Measurements from ENCODE around the gene DACH1. TPM values are rescaled to one million over a fixed set of nuclear protein-coding genes. Genes with fewer than 3 reads are reported as not detected.

The DACH1 gene
- total and polyA plus RNA-seq, 12 donors = 3.6 to 20.0 (median 8.8) TPM

GRCh38 chr13:71876648-71877255 lies 9.7 kb upstream of the DACH1 start:
- intact Hi-C loops (cut with DNase I) = no loop called here
- Histone ChIP-seq H3K4me1 (replicated peaks in 1 of 2) (peaks cover 0 to 5% of the 10 kb centered on the region in 2 donors), H3K27me3 (no peaks in the 10 kb centered on the region), H3K4me3 (no peak overlapping the region), H3K36me3 (replicated peaks in 1 of 2) (no peaks in the 10 kb centered on the region), H3K27ac (no peak overlapping the region), H3K9me3 (replicated peaks in 1 of 3) (no peaks in the 10 kb centered on the region)
- DNase-seq = no peak
- no peak for TF ChIP-seq CTCF (IDR thresholded peaks at IDR 0.05)
- no peak for TF ChIP-seq POLR2A (IDR thresholded peaks at IDR 0.05)
- 71 to 75% (median 73%) methylated on average over 2 of the region's 2 CpGs for whole genome bisulfite sequencing, 4 donors

GRCh38 chr13:71875823-71876222 lies 8.8 kb upstream of the DACH1 start:
- Histone ChIP-seq H3K27ac (no peak overlapping the region), H3K27me3 (no peaks in the 10 kb centered on the region), H3K36me3 (replicated peaks in 1 of 2) (no peaks in the 10 kb centered on the region), H3K4me1 (replicated peaks in 1 of 2) (peaks cover 0 to 5% of the 10 kb centered on the region in 2 donors), H3K9me3 (replicated peaks in 1 of 3) (no peaks in the 10 kb centered on the region), H3K4me3 (no peak overlapping the region)
- DNase-seq = no peak
- intact Hi-C loops (cut with DNase I) = no loop called here
- 85 to 90% (median 88%) methylated on average over 5 of the region's 5 CpGs for WGBS, 4 donors
- TF ChIP-seq CTCF (IDR thresholded peaks at IDR 0.05) (no peak), POLR2A (IDR thresholded peaks at IDR 0.05) (no peak)

GRCh38 chr13:71874458-71874857 lies 7.5 kb upstream of the DACH1 start:
- Histone ChIP-seq H3K4me3 (no peak overlapping the region), H3K4me1 (replicated peaks in 1 of 2) (peaks cover 0 to 5% of the 10 kb centered on the region in 2 donors), H3K27me3 (no peaks in the 10 kb centered on the region), H3K9me3 (replicated peaks in 1 of 3) (no peaks in the 10 kb centered on the region), H3K36me3 (replicated peaks in 1 of 2) (no peaks in the 10 kb centered on the region), H3K27ac (no peak overlapping the region)
- WGBS, 4 donors = 84 to 88% (median 86%) methylated on average over 2 of the region's 2 CpGs
- TF ChIP-seq CTCF (IDR thresholded peaks at IDR 0.05) (no peak), POLR2A (IDR thresholded peaks at IDR 0.05) (no peak)
- intact Hi-C loops (cut with DNase I) = no loop called here
- DNase-seq = no peak

- TF ChIP-seq POLR2A (IDR thresholded peaks at IDR 0.05) (no peak), CTCF (IDR thresholded peaks at IDR 0.05) (no peak)
These were observed 6.6 kb upstream of the DACH1 start for GRCh38 chr13:71873418-71874247.

More at GRCh38 chr13:71873418-71874247, 6.6 kb upstream of the DACH1 start:
- Histone ChIP-seq H3K4me3 (no peak overlapping the region), H3K36me3 (replicated peaks in 1 of 2) (no peaks in the 10 kb centered on the region), H3K27ac (no peak overlapping the region), H3K4me1 (replicated peaks in 1 of 2) (peaks cover 0 to 1% of the 10 kb centered on the region in 2 donors), H3K27me3 (no peaks in the 10 kb centered on the region), H3K9me3 (replicated peaks in 1 of 3) (no peaks in the 10 kb centered on the region)
- WGBS, 4 donors = 76 to 79% (median 78%) methylated on average over 5 of the region's 5 CpGs
- no peak for DNase-seq
- intact Hi-C loops (cut with DNase I) = no loop called here
